ENCODE results near the gene WNT9A.

Gene WNT9A

GRCh38 chr1:227940791-227941241, 6.9 kb downstream of the WNT9A start:
- TF ChIP-seq ZBTB7A (IDR thresholded peaks at IDR 0.05; ENCODE audit: low read depth) (no peak), TCF12 (IDR thresholded peaks at IDR 0.05; ENCODE audit: low read depth) (no peak), EP300 (IDR thresholded peaks at IDR 0.05; ENCODE audit: borderline replicate concordance) (no peak), TEAD4 (IDR thresholded peaks at IDR 0.05) (no peak), REST (IDR thresholded peaks at IDR 0.05; ENCODE audit: low read depth) (no peak), CREB1 (IDR thresholded peaks at IDR 0.05; ENCODE audit: low read depth) (no peak), EGR1 (IDR thresholded peaks at IDR 0.05) (no peak), YY1 (IDR thresholded peaks at IDR 0.05; ENCODE audit: low read depth) (no peak), TAF1 (IDR thresholded peaks at IDR 0.05; ENCODE audit: low read depth) (no peak), RAD21 (IDR thresholded peaks at IDR 0.05; ENCODE audit: low read depth) (no peak), FOXM1 (IDR thresholded peaks at IDR 0.05; ENCODE audit: borderline replicate concordance, low read depth) (no peak), CEBPB (IDR thresholded peaks at IDR 0.05) (no peak), NFIC (IDR thresholded peaks at IDR 0.05) (no peak)
- TF ChIP-seq, protein P1, sequence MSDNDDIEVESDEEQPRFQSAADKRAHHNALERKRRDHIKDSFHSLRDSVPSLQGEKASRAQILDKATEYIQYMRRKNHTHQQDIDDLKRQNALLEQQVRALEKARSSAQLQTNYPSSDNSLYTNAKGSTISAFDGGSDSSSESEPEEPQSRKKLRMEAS (IDR thresholded peaks at IDR 0.05), result no peak
- TF ChIP-seq, protein P2, sequence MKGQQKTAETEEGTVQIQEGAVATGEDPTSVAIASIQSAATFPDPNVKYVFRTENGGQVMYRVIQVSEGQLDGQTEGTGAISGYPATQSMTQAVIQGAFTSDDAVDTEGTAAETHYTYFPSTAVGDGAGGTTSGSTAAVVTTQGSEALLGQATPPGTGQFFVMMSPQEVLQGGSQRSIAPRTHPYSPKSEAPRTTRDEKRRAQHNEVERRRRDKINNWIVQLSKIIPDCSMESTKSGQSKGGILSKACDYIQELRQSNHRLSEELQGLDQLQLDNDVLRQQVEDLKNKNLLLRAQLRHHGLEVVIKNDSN (IDR thresholded peaks at IDR 0.05), result no peak

DNA sequence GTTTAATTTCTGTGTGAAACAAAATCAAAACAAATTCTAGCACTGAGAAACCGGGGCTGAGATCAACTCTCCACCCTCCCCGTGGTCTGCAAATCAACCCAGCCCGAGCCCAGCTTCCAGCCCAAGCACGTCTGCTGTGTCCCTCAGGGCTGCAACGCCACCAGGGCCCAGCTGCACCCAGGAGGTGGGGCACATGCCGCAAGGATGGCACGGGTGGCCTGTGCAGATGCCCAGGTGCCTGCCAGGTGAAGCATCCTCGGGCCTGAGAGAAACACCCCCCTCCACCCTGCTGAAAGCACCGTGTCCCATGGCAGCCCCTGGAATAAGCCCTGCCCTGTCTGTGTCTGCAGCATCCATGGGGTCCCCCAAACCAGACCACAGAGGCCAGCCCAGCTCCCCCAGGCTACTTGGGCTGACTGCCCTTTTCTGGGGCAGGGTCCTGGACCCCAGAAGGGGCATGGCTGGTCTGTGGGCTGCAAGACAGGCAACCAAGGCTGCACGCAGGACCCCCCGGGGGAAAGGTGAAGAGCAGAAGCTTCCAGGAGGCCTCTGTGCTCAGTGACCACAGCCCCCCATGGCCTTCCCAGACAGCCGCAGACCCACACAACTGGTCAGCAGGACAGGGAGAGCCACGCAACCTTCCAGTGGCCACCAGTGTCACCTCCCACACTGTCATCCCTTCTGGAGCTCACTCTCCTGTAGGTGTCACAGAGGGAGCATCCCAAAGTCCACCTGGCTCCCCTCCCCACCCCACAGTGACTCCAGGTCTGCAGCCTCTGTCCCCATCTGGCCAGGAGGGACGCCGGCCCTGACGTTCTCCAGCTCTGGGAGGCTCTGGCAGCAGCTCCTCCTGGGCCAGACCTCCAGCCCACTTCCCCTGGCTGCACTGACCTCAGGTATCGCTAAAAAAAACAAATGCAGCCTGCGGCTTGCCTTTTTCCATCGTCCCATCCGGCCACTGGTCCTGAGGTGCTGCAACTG, 7.7 kb downstream of the WNT9A start:
- TF ChIP-seq CEBPB (IDR thresholded peaks at IDR 0.05) (no peak), TCF12 (IDR thresholded peaks at IDR 0.05; ENCODE audit: low read depth) (no peak), REST (IDR thresholded peaks at IDR 0.05; ENCODE audit: low read depth) (no peak), TEAD4 (IDR thresholded peaks at IDR 0.05) (no peak), RAD21 (IDR thresholded peaks at IDR 0.05; ENCODE audit: low read depth) (no peak), YY1 (IDR thresholded peaks at IDR 0.05; ENCODE audit: low read depth) (no peak)
- TF ChIP-seq, protein P1 (IDR thresholded peaks at IDR 0.05), result no peak

- TF ChIP-seq REST (IDR thresholded peaks at IDR 0.05; ENCODE audit: low read depth) (no peak), RAD21 (IDR thresholded peaks at IDR 0.05; ENCODE audit: low read depth) (no peak), YY1 (IDR thresholded peaks at IDR 0.05; ENCODE audit: low read depth) (no peak), NFIC (IDR thresholded peaks at IDR 0.05) (no peak), TCF12 (IDR thresholded peaks at IDR 0.05; ENCODE audit: low read depth) (no peak)
- TF ChIP-seq, protein P1 (IDR thresholded peaks at IDR 0.05), result no peak
Measured at GRCh38 chr1:227938911-227939790, 8.6 kb downstream of the WNT9A start.

DNA sequence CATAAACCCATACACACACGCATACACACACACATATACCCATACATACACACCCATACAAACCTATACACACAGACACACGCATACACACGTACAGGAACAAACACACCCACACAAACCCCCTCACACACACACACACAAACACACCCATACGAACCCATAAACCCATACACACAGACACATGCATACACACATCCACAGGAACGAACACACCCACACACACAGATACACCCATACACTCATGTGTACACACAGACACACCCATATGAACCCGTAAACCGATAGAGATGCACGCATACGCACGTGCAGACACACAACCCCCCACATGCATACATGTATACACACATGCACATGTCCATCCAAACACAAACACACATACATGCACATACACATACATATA, 9.5 kb downstream of the WNT9A start:
- TF ChIP-seq TCF12 (IDR thresholded peaks at IDR 0.05; ENCODE audit: low read depth) (no peak), CREB1 (IDR thresholded peaks at IDR 0.05; ENCODE audit: low read depth) (no peak), YY1 (IDR thresholded peaks at IDR 0.05; ENCODE audit: low read depth) (no peak), FOXM1 (IDR thresholded peaks at IDR 0.05; ENCODE audit: borderline replicate concordance, low read depth) (no peak), RAD21 (IDR thresholded peaks at IDR 0.05; ENCODE audit: low read depth) (no peak), EGR1 (IDR thresholded peaks at IDR 0.05) (no peak), CEBPB (IDR thresholded peaks at IDR 0.05) (no peak), EP300 (IDR thresholded peaks at IDR 0.05; ENCODE audit: borderline replicate concordance) (no peak), TEAD4 (IDR thresholded peaks at IDR 0.05) (no peak), REST (IDR thresholded peaks at IDR 0.05; ENCODE audit: low read depth) (no peak), TAF1 (IDR thresholded peaks at IDR 0.05; ENCODE audit: low read depth) (no peak), NFIC (IDR thresholded peaks at IDR 0.05) (no peak), ZBTB7A (IDR thresholded peaks at IDR 0.05; ENCODE audit: low read depth) (no peak)
- TF ChIP-seq, protein P2 (IDR thresholded peaks at IDR 0.05), result no peak
- TF ChIP-seq, protein P1 (IDR thresholded peaks at IDR 0.05), result no peak
